GM12892 (cell line): Measurements from ENCODE around the gene SFTPB. TPM values are rescaled to one million over a fixed set of nuclear protein-coding genes. Genes with fewer than 3 reads are reported as not detected.
"Not testable (repeated sequence)": the region's sequence is repeated elsewhere in the genome, so short reads cannot be mapped to it uniquely, and the experiment has no call there.

Experiments
- DNase-seq: peaks from one replicate; pipeline ENCODE4 v3.0.0; 2011; ENCODE audit not compliant: insufficient read length
- FAIRE-seq: peaks from 2 replicates; lab custom pipeline; 2011; peaks lifted over from hg19 to GRCh38; lab: Jason Lieb, UNC
- POLR2A ChIP-seq: IDR thresholded peaks from 2 replicates; pipeline ENCODE4 v1.6.1; 2011; ENCODE audit warnings: low read depth, low read length, control low read depth
- POLR2AphosphoS5 ChIP-seq: IDR thresholded peaks from 2 replicates; pipeline ENCODE4 v1.6.1; 2011; ENCODE audit warnings: low read depth, low read length, control low read depth
- TAF1 ChIP-seq: IDR thresholded peaks from 2 replicates; pipeline ENCODE4 v1.6.1; 2011; ENCODE audit warnings: low read depth, mild to moderate bottlenecking, control low read depth, low read length, borderline replicate concordance
- polyA plus RNA-seq: library from polyadenylated mRNA; unstranded; fragments of >200 nt; gene quantifications from one replicate; pipeline ENCODE4 v1.2.1, GENCODE V29; 2012; ENCODE audit warnings: missing spikeins, inconsistent platforms; ENCODE audit not compliant: missing spikeins

Gene SFTPB
- polyA plus RNA-seq: not detected

- FAIRE-seq: no peak
- TF ChIP-seq POLR2AphosphoS5 (no peak), TAF1 (no peak), POLR2A (no peak)
- no peak for DNase-seq
Measured at GRCh38 chr2:85668009-85668856, at the start of gene SFTPB. Gene SFTPB (minus strand): TSS chr2:85668199. CDS start chr2:85668183, 16 bp downstream.

GRCh38 chr2:85717308-85718008 lies 49.5 kb upstream of the SFTPB start:
- FAIRE-seq (no peak), DNase-seq (no peak)
- TF ChIP-seq TAF1 (no peak), POLR2A (no peak), POLR2AphosphoS5 (no peak)

- no peak for DNase-seq
- FAIRE-seq: no peak
- TF ChIP-seq POLR2AphosphoS5 (no peak), TAF1 (no peak), POLR2A (no peak)
Measured at GRCh38 chr2:85716346-85716914, 48.4 kb upstream of the SFTPB start.

- TF ChIP-seq POLR2AphosphoS5 (no peak), TAF1 (no peak), POLR2A (no peak)
- FAIRE-seq: no peak
- DNase-seq: no peak
Measured at GRCh38 chr2:85714841-85715240, 46.8 kb upstream of the SFTPB start.

- not testable (repeated sequence) for DNase-seq
Measured at GRCh38 chr2:85714421-85714820, 46.4 kb upstream of the SFTPB start.

GRCh38 chr2:85713836-85714235 lies 45.8 kb upstream of the SFTPB start:
- TF ChIP-seq POLR2AphosphoS5: no peak
- no peak for TF ChIP-seq POLR2A
- TF ChIP-seq TAF1: no peak
- no peak for DNase-seq
- no peak for FAIRE-seq

More at GRCh38 chr2:85714421-85714820, 46.4 kb upstream of the SFTPB start:
- not testable (repeated sequence) for FAIRE-seq

- FAIRE-seq: no peak
- DNase-seq: no peak
- no peak for TF ChIP-seq TAF1
- no peak for TF ChIP-seq POLR2A
- no peak for TF ChIP-seq POLR2AphosphoS5
Measured at GRCh38 chr2:85712849-85713612, 45.0 kb upstream of the SFTPB start.

- FAIRE-seq (no peak), DNase-seq (no peak)
- TF ChIP-seq TAF1: no peak
- no peak for TF ChIP-seq POLR2A
- no peak for TF ChIP-seq POLR2AphosphoS5
Measured at GRCh38 chr2:85712336-85712735, 44.3 kb upstream of the SFTPB start.

GRCh38 chr2:85711578-85712060 lies 43.6 kb upstream of the SFTPB start:
- DNase-seq (no peak), FAIRE-seq (no peak)
- no peak for TF ChIP-seq POLR2A
- no peak for TF ChIP-seq TAF1
- no peak for TF ChIP-seq POLR2AphosphoS5

- DNase-seq (no peak), FAIRE-seq (no peak)
- TF ChIP-seq TAF1 (no peak), POLR2A (no peak), POLR2AphosphoS5 (no peak)
Measured at GRCh38 chr2:85710687-85711577, 42.9 kb upstream of the SFTPB start.
